Stimulated activated CD4-positive, alpha-beta T cell treated with anti-CD3 and anti-CD28 coated beads, Interleukin-12 subunit alpha, Interleukin-12 subunit beta, amount 100 ng/mL, for 24 hours (primary cell): ENCODE data around the gene AGPAT4.
A peak's percentile ranks its signal among the peaks of the same experiment; 100 is the strongest.
"Not testable (repeated sequence)": the region's sequence is repeated elsewhere in the genome, so short reads cannot be mapped to it uniquely, and the experiment has no call there.

Experiments
- DNase-seq, 2 experiments: peaks; one replicate each; pipeline ENCODE4 v3.0.0-alpha.2; 2020; ENCODE audit warnings: low read depth in 2 of 2

The AGPAT4 gene, protein sequence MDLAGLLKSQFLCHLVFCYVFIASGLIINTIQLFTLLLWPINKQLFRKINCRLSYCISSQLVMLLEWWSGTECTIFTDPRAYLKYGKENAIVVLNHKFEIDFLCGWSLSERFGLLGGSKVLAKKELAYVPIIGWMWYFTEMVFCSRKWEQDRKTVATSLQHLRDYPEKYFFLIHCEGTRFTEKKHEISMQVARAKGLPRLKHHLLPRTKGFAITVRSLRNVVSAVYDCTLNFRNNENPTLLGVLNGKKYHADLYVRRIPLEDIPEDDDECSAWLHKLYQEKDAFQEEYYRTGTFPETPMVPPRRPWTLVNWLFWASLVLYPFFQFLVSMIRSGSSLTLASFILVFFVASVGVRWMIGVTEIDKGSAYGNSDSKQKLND

GRCh38 chr6:161273752-161274487 is at the start of gene AGPAT4:
Gene AGPAT4, minus strand, starts transcription at chr6:161274061. Its CDS starts 41,848 bp downstream, at chr6:161232213.
- peak; percentile 28 to 35 for DNase-seq

GRCh38 chr6:161319231-161319630 is 45.4 kb upstream of the AGPAT4 start:
- no peak for DNase-seq

DNA sequence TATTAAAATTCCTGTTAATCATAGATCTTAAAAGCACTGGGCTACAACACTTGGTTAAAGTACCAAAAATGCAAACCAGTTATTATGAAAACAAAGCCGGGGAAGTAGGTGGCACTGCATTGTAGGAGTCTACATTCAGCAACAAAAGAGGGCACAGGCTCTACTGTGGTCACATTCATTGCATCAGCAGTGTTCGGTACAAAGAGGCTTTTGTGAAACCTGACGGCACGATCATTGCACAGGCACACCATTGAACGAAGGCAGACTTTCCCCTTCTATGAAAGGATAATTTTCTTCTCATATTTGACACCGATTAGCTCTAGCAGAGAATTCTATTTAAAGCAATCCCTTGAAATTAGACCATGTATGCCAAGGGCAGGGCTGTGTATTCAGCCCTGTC is 44.6 kb upstream of the AGPAT4 start:
- no peak for DNase-seq

GRCh38 chr6:161316531-161316930 is 42.7 kb upstream of the AGPAT4 start:
- no peak for DNase-seq

DNA sequence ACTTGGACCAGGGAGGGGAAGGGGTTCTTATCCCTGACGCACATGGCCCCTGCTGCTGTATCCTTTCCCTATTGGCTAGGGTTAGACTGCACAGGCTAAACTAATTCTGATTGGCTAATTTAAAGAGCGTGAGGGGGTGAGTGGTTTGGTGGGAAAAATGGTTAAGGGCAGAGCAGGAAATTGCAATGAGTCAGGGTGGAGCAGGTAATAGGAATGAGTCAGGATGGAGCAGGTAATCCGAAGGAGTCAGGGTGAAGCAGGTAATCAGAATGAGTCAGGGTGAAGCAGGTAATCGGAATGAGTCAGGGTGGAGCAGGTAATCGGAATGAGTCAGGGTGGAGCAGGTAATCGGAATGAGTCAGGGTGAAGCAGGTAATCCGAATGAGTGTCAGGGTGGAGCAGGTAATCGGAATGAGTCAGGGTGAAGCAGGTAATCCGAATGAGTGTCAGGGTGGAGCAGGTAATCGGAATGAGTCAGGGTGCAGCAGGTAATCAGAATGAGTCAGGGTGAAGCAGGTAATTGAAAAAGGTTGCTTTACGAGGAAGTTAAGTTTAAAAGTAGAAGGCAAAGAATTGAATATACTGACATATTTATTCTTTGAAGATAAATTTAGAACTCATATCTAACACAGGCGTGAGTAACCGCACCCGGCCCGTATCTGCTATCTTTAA is 41.5 kb upstream of the AGPAT4 start:
- DNase-seq, result not testable (repeated sequence)

GRCh38 chr6:161314541-161315245 is 40.8 kb upstream of the AGPAT4 start:
- not testable (repeated sequence) for DNase-seq

DNA sequence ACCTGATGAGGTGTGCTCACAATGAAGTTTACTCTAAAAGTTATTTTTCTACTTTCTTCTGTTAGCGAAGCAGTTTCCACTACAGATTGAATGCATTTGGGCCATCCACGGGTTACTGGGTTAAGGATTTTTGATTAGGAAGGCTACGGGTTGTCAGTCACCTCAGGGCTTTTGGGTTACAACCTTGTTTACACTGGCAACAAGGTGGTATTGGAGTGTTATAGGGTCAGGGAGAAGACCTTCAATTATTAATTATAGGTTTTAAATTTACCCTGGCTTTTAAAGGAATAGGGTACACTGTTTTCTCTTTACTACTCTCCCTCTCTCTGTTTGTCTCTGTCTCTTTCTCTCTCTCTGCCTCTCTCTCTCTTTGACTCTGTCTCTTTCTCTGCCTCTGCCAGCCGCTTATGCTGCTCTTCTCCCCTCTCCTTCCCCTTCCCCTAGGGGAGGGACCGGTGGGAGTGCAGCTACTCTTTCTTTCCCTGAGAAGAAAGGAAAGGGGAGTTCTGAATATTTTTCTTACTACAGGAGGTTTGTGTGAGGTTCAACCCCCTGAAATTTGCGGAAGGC is 40.2 kb upstream of the AGPAT4 start:
- DNase-seq, result no peak

DNA sequence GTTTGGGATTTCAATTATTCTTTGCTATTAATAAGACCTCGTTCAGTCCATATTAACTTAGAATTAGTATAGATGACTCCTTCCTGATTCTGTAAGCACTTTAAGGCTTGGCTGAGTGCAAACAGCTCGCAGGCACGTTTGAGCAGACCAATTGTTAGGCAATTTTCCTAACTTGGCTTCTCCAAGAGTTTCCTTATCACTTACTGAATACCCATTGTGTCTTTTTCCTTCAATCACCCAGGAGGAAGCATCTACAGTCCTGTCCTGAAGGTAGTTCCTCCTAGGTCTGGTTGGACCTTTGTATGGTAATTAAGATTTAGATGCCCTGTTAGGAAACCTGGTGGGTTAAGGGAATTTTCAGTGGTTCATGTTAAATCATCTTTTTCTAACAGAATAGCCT is 39.6 kb upstream of the AGPAT4 start:
- not testable (repeated sequence) for DNase-seq

GRCh38 chr6:161309774-161310173 is 35.9 kb upstream of the AGPAT4 start:
- DNase-seq, result not testable (repeated sequence)

GRCh38 chr6:161308075-161308655 is 34.3 kb upstream of the AGPAT4 start:
- no peak for DNase-seq

GRCh38 chr6:161305860-161306259 is 32.0 kb upstream of the AGPAT4 start:
- DNase-seq, result no peak

GRCh38 chr6:161303628-161304340 is 29.9 kb upstream of the AGPAT4 start:
- DNase-seq, result no peak

GRCh38 chr6:161302949-161303348 is 29.1 kb upstream of the AGPAT4 start:
- no peak for DNase-seq

GRCh38 chr6:161301338-161301737 is 27.5 kb upstream of the AGPAT4 start:
- no peak for DNase-seq

DNA sequence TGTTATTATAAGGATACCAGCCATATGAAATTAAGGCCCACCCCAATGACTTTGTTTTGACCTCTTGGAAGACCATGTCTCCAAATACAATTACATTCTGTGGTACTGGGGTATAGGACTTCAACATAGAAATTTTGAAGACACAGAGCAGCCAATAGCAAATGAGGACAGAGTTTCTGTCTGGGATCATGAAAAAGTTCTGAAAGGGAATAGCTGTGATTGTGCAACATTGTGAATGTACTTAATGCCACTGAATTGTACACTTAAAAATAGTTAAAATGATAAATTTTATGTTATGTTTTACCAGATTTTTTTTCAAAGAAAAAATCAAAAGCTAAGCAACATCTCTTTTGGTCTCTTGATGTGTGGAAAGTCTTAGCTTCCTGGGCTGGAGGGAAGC is 27.0 kb upstream of the AGPAT4 start:
- no peak for DNase-seq

- no peak for DNase-seq
Observed at GRCh38 chr6:161299726-161300125, 25.9 kb upstream of the AGPAT4 start.

DNA sequence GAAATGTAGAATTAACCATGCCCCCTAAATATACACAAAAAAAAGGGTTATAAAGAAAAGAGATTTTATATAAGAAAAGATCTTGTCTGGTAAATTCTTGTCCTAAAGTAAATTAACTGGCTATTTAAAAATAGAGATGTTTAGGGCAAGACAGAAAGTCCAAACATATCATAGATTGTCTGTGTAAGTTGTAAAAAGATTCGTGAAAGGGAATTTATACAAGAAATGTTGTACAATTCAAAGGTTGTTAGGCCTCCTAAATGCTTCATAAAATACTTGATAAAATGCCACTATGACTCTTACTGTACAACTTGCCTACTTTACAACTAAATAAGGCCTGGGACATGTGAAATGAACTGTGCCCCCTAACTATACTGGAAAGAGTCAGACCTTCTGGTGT is 21.9 kb upstream of the AGPAT4 start:
- DNase-seq, result no peak

DNA sequence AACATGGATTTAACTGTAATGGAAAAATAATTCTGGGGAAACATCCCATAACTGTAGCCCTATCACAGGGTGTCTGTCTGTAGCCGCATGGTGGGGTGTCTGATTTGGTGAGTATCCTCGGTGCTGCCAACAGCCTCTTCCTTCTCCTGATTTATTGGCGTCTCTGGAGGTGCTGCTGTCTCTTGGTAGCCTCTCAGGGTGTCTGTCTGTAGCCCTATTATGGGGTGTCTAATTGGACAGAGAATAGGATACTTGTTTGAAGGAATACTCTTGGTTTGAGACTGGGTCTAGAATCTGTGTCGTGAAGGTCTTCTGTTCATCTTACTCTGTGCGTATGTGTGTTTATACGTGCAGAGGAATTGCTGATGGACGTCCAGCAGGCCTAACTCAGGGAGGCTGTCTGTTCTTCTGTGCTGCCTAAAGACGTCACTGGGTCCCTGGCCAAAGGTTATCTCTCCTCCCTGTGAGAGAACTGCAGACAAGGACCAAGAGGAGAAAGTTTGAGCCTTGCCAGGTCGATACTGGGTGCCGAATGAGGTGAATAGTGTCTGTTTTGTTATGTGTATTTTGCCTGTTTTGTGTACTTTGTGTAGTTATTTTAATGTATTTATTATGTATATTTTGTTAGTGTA is 18.9 kb upstream of the AGPAT4 start:
- DNase-seq, result no peak

- no peak for DNase-seq
Observed at GRCh38 chr6:161292145-161292544, 18.3 kb upstream of the AGPAT4 start.

DNA sequence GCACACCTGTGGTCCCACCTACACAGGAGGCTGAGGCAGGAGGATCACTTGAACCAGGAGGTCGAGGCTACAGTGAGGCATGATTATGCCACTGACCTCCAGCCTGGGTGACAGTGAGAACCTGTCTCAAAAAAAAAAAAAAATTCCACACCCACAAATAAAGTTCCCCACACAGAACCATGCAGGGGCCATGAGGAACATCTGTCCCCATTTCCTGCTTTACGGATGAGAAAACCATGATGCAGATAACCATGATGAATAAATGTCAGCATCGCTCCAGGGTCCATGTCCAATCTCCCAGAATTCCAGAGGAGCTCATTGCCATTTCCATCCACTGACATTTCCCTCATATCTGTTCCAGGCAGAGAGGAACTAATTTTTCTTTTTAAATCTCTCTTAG is 16.9 kb upstream of the AGPAT4 start:
- DNase-seq, result no peak
